Stimulated activated CD4-positive, alpha-beta T cell treated with anti-CD3 and anti-CD28 coated beads, TNF-alpha, amount 100 ng/mL, for 24 hours (primary cell): ENCODE results near the gene MALRD1.

ENCODE experiments used
- DNase-seq, 3 experiments: peaks; one replicate each; pipeline ENCODE4 v3.0.0-alpha.2; 2020; ENCODE audit warnings: low read depth in 3 of 3

MALRD1 gene

GRCh38 chr10:19576576-19576975 is 528.0 kb downstream of the MALRD1 start:
- DNase-seq = no peak

- DNase-seq = no peak
Measured at GRCh38 chr10:19577381-19577780, 528.8 kb downstream of the MALRD1 start.

- no peak for DNase-seq
Measured at GRCh38 chr10:19577807-19578206, 529.2 kb downstream of the MALRD1 start.

- no peak for DNase-seq
Measured at GRCh38 chr10:19578571-19578970, 530.0 kb downstream of the MALRD1 start.

- no peak for DNase-seq
Measured at GRCh38 chr10:19579761-19580545, 531.4 kb downstream of the MALRD1 start.

GRCh38 chr10:19580691-19581090 is 532.1 kb downstream of the MALRD1 start:
- no peak for DNase-seq

GRCh38 chr10:19588608-19589007 is 540.0 kb downstream of the MALRD1 start:
- DNase-seq = no peak

GRCh38 chr10:19592276-19592675 is 543.7 kb downstream of the MALRD1 start:
- DNase-seq = no peak

- no peak for DNase-seq
Measured at GRCh38 chr10:19595212-19595845, 546.7 kb downstream of the MALRD1 start.

GRCh38 chr10:19605806-19606205 is 557.2 kb downstream of the MALRD1 start:
- DNase-seq = no peak

GRCh38 chr10:19606968-19607367 is 558.4 kb downstream of the MALRD1 start:
- no peak for DNase-seq

GRCh38 chr10:19611775-19612174 is 563.2 kb downstream of the MALRD1 start:
- DNase-seq = no peak

GRCh38 chr10:19616966-19617365 is 568.4 kb downstream of the MALRD1 start:
- DNase-seq = no peak

GRCh38 chr10:19620811-19621210 is 572.2 kb downstream of the MALRD1 start:
- DNase-seq = no peak

- no peak for DNase-seq
Measured at GRCh38 chr10:19623321-19623720, 574.7 kb downstream of the MALRD1 start.

GRCh38 chr10:19626156-19626555 is 577.6 kb downstream of the MALRD1 start:
- no peak for DNase-seq

GRCh38 chr10:19628767-19629560 is 580.4 kb downstream of the MALRD1 start:
- DNase-seq = no peak

GRCh38 chr10:19629567-19629966 is 581.0 kb downstream of the MALRD1 start:
- DNase-seq = no peak

GRCh38 chr10:19634163-19634562 is 585.6 kb downstream of the MALRD1 start:
- DNase-seq = no peak

- no peak for DNase-seq
Measured at GRCh38 chr10:19638182-19638895, 589.7 kb downstream of the MALRD1 start.

- no peak for DNase-seq
Measured at GRCh38 chr10:19638896-19639233, 590.3 kb downstream of the MALRD1 start.
